Adrenal gland (tissue), 5 donors: ENCODE data around the gene TMSB4X.

Experiments used
- CTCF ChIP-seq, 6 experiments: fragments of 450-650 bp in 4 of 6; fragments of 200-600 bp in 2 of 6; sonication (generic) in 1 of 6; IDR thresholded peaks; 1 replicate in 5 of 6; 2 replicates in 1 of 6; pipeline versions ENCODE4 v1.5.1 to v1.8.0; 2016 to 2021; ENCODE audit warnings: antibody characterized with exemption in 6 of 6, mild to moderate bottlenecking in 2 of 6, moderate library complexity in 1 of 6
- POLR2A ChIP-seq, 2 donors: fragments of 450-650 bp; IDR thresholded peaks; one replicate each; pipeline ENCODE4 v1.6.1; 2017; ENCODE audit warnings: antibody characterized with exemption in 2 of 2, mild to moderate bottlenecking in 2 of 2, moderate library complexity in 1 of 2
- donor health status: DM: no; HTN: no; CAD: no.

- no peak for TF ChIP-seq POLR2A (IDR thresholded peaks at IDR 0.05)
- no peak for TF ChIP-seq CTCF (IDR thresholded peaks at IDR 0.05)
Measured at GRCh38 chrX:12958059-12958458, 16.9 kb upstream of the TMSB4X start.
